Activated CD4-positive, CD25-positive, alpha-beta regulatory T cell (primary cell): ENCODE results near the gene AGPAT4.
"Not testable (repeated sequence)": the region's sequence is repeated elsewhere in the genome, so short reads cannot be mapped to it uniquely, and the experiment has no call there.

Experiments
- DNase-seq, 4 experiments: peaks; one replicate each; lab custom pipeline; 2025; lab: John Stamatoyannopoulos, UW

Gene AGPAT4

DNA sequence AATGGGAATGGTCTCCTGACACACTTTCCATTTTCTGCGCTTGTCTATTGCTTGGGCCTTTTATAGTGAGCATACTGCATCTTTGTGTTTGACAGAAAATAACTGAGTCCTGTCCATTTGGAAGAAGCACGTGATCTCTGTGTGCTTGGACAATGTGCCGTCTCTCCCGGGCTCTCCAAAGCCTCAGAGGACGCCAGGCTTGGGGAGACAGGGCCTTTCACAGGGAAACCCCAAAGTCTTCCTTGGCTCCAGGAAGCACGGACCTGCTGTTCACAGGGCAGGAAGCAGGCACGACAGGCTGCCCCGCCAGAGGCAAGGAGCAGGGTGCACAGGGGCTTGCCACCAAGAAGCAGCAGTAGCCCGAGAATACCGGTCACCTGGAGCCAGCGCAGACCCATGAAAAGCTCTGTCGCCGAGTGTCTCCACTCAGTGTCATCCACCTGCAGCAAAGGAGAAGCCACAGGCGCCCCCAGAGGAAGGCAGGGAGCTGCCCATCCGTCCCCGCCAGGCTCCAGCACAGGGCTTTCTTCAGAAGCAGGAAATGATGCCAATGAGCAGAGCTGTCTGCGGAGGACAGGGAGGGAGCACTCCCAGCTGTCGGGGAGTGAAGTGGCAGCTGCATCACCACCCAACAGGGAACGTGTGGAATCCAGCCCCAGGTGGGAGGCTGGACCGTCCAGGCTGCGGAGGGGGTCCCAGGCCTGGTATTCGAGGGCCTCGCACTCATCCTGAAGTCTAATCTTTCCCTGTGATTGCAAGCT, 135.1 kb downstream of the AGPAT4 start:
- DNase-seq = no peak

DNA sequence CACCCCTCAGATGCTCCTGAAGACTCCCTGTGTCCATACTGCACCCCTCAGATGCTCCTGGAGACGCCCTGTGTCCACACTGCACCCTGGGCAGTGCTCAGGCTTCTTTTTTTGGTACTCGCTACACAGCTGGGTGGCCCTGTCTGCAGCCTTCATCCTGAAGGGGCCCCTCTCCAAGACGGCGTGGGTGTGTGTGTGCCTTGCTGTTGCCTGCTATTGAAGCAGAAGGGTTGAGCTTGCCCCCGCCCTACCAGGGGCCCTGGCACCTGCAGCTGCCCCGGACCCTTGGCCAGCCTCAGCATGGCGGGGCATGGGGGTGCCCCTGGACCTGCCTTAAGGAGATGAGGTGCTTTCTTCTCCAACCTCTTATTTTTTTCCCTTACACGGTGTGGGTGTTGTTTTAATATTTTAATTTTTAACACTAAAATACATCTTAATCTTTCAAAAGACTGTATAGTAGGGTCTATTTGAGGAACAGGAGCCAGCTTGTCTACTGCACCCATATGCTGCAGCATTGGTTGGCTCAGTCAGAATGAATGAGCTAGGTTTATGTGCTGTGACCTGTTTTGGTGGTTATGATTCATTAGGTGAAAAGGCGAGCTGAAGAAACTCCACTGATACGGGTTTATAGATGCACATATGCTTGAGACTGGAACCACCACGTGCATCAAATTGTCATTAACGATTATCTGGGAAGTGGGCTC, 135.9 kb downstream of the AGPAT4 start:
- no peak for DNase-seq

DNA sequence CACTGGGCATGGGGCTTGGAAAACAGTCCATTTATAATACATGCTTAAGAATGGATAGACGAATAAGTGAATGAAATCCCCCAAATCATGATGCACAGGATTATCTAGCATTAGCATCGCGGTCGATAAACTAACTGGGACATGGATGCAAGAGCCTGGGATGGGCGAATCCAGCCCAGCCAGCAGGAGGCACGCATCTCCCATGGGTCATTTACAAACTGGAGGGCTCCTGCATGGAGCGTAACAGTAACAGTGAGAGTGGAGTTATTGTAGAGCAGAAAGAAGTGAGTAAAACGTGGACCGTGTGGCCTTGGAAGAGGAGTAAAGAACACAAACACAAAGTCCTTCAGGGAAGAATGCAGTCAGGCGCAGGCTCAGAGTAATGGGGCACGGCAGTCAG, 136.5 kb downstream of the AGPAT4 start:
- no peak for DNase-seq

DNA sequence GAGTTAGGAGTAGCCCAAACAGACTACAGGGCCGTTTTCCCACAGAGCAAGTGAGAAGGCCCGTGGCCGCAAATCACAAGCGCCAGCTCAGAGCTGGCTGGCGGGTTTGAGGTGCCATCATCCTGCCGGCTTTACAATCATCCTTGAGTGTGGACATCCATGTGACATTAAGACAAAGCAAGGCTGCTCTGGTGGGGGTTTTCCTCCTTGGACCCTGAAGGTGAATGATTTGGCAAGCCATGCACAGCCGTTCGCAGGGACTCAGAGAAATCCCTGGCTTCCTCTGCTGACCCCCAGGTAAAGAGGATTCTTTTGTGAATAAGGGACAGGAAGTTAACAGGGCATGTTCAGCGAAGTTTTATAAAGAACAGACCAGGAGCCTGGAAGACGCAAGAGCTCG, 137.2 kb downstream of the AGPAT4 start:
- DNase-seq = no peak

DNA sequence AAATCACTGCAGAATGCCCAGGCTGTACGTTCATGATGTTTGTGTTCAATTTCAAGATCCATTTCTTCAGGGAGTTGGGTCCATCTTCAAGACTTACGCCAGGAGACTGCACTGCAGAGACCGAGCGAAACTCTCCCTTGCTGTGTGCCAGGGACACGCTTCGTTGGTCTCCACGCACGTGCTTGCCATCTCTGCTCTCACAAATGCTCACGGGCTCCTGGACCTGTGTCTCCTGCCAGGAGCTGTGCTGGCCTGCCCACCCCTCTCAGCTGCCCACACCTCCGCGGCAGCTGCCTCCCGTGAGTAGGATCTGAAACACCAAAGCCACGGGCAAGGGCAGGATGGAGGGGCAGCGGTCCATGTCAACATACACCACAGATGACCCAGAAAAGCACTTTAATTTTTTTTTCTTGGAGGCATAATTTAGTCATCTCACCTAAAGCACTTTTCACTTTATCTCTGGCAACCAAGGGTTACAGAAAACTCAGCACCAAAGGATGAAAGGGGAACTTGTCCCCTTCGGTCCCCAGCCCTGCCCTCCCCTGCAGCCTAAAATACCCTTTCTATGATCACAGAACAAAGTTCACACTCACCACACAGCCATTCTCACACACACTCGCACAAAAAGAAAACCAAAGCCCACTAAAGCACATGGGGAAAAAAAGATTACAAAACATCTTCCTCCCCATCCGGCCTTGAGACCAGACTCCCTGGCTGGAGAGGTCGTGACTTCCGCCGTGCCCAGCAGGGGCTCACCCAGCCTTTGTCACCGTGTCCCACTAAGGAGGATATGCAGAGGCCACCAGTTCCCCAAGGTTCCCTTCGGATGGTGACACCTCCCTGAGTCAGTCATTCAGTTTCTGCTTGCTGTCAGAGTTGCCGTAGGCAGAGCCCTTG, 137.9 kb downstream of the AGPAT4 start:
- no peak for DNase-seq

DNA sequence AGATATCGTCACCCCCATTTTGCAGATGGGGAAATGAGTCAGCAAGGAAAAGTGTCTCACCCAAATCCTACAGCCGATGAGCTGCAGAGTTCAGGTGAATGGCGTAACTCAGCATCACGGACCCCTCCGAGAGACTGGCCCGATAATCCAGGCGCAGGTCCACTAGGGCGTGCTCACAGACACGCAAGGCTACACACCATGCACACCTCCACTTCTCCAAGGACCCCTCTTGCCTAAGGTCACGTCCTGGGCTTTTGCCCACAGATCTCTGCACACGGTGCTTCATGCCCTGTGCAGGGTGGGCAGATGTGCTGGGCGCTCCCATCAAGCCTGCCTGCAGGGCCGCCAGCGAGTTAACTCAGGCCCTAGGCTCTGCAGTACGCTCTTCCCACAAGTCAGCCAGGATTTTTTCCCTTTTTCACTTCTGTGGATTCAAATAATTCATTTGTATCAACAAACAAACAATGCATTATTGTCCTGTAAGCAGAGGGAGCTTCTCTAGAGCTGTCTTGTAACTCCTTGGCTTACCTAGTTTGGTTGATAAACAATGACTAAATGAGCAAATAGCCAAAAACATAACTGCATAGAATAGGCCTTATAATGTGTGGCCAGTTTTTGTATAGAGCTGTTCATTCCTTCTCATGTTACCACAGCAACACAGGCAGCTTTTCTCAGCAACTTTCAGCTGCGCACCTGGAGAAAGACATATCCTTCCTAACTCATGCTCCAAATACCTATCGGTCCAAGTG, 139.1 kb downstream of the AGPAT4 start:
- DNase-seq = no peak

DNA sequence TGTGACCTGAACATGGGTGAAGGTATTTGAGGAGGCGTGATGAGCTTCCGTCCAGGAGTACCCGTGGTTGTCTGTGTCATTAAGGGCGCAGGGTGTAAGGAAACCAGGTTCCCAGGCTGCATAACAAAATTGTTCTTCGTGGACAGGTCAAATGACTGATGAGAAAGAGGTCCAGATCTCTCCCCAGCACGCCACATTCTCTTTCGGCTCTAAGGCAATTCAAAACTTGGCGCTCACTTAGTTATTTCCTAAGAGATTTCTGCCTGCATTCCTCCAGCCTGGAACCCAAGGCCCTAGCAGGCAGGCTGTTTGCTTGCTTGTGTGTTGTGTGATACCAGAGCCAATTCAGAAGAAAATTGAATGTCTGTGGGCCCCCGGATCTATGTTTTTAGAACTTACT, 139.9 kb downstream of the AGPAT4 start:
- DNase-seq = no peak

DNA sequence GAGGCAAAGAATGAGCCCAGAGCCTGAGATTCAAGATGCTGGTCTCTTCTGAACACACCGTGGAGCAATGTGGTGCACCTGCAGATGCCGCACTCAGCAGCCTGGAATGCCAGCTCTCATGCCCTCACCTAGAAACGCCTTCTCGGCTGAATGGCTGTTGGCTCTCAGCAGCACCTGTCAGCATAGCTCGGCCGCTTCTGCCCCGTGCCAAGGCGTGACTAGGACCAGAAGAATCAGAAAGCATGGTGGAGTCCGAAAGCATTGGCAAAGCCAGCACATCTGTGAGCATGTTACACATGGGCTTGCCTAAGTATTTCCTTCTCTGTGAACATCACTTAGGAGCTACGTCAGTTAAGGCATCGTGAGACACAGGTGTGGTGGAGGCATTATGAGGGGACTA, 141.5 kb downstream of the AGPAT4 start:
- DNase-seq = no peak

DNA sequence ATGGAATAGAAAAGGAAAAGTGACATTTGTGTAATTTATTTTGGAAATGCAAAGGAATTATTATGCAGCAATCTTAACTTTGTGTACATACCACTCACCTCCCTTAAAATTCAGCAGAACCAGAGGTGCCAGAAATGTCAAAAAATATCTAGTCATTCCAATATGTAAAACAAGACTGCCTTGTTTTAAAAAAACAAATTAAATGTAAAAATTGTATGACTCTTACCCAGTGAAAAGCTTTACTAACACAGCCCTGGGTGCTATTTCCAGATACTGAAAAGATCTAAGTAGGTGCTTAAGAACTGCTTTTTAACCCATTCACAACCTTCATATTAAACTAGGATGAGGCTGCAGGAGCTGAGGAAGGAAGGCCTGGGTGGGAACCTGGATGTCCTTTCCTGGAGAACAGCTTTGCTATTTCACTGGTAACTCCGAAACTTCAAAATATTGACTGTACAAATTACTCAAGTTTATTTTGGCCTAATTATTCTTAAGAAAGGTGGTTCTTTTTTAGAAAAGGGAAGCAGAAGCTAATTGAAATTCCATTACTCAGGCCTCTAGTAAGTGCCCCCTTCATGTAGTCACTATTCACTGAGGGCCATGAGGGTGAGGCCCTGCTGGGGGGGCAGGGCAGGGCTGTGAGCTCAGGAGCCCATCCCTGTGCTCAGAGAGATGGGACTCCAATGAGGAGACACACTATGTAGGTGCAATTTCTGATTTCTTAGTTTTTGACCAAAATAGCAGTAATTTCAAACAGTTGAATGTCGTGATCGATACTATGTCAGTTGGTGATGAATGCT, 142.7 kb downstream of the AGPAT4 start:
- no peak for DNase-seq

DNA sequence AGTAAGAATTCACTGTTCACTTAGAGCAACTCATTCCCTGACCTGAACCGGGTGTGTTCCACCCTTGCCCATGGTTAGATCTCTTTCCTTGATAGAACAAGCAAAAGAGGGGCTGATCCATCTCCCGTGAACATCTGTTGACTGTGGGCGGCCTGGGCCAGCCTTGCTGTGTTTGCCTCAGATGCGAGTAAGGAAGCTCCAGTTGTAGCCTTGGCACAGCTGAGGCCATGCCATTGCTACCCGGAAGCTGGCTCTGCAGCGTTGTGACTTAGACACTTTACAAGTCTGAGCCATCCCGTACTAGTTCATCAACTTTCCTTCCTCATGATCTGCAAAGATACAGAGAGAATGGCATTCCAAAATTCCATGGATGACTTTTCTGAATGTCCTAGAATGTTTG, 143.3 kb downstream of the AGPAT4 start:
- DNase-seq = no peak

DNA sequence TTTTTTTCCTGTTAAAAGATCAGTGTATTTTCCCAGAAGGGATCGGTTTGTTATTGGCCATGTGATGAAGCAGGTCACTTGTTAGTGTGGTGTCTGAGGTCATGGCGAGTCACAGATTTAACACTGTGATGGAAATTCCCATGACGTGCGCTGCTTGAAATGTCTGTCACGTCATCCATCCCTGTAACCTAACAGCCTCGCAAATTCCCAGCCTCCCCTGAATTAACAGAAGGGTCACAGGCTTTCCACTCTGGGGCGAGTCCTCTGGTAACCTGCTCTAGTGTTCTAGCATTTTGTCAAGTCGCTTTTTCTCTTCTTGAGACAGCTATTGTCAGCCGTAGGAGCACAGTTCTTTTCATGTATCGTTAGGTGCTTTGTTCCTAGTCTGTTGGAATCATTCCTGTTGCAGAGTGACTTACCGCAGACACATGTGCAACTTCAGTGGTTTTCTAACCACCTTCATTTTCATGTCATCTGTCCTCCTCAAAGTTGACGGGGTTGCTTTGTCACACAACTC, 145.1 kb downstream of the AGPAT4 start:
- DNase-seq = no peak

DNA sequence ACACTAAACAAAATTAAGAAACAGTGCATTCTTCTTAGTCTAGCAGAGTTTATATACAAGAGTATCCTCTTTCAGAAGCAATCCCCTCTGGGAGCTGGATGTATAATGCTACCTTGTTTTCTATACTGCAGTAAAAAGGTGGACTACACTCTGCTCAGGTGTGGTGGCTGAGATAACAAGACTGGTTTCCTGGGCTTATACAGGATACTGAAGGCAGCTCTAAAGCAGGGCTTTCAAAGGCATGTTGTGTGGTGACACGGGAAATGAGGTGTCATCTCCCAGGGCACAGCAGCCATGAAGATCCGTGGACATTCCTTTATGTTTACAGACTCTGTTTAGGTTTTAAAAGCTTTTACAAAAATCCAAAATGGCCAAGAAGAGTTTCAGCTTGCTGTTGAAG, 145.6 kb downstream of the AGPAT4 start:
- no peak for DNase-seq

DNA sequence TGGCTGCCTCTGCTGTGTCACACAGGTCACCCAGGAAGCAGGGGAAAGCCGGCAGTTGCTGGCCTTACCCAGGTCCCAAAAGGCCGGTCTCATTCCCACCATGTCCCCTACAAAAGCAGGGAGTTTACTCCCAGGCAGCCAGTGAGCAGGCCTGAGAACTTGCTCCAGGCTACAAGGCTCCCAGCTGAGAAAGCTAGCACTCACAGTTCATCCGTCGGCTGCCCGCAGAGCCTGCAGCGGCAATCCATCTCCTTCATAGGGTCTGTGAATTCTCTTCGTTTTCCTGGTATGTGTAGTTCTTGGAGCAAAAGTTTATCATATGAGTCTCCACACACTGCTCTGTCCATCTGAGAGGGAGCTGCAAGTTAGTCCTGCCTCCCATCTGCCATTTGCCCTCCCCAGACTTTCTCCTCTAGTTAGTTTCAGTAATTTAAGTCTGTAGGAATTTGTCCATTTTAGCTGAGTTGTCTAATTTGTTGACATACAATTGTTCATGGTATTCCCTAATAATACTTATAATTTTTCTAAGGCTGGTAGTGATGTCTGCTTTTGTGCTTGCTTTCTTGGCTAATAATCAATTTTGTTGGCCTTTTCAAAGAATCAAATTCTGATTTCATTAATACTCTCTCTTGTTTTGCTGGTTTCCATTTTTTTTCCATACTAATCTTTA, 146.7 kb downstream of the AGPAT4 start:
- DNase-seq = no peak

DNA sequence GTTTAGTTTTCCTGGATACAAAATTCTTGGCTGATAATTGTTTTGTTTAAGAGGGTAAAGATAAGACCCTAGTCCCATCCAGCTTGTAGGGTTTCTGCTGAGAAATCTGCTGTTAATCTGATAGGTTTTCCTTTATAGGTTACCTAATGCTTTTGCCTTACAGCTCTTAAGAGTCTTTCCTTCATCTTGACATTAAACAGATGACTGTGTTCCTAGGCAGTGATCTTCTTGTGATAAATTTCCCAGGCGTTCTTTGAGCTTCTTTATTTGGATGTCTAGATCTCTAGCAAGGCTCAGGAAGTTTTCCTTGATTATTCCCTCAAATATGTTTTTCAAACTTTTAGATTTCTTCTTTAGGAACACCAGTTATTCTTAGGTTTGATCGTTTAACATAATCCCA, 148.3 kb downstream of the AGPAT4 start:
- no peak for DNase-seq

DNA sequence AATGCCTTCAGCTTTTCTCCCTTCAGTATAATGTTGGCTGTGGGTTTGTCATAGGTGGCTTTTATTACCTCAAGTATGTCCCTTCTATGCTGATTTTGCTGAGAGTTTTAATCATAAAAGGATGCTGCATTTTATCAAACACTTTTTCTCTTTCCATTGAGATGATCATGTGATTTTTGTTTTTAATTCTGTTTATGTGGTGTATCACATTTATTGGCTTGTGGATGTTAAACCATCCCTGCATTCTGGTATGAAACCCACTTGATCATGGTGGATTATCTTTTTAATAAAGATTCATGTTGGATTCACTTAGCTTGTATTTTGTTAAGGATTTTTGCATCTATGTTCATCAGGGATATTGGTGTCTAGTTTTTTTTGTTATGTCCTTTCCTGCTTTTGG, 150.5 kb downstream of the AGPAT4 start:
- not testable (repeated sequence) for DNase-seq

DNA sequence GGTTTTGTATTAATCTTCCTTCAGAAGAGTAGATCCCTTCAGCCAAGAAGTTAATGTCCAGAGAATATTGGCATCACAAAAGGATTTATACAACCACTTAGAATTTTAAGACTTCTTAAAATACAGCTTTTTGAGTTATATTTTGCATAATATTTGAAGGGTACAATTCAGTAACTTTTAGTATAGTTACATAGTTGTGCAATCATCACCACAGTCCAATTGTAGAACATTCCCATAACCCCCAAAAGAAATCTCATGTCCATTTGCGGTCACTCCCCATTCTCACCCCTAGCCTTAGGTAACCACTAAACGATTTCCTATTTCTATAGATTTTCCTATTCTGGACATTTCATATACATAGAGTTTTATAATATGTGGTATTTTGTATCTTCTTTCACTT, 155.9 kb downstream of the AGPAT4 start:
- DNase-seq = no peak

DNA sequence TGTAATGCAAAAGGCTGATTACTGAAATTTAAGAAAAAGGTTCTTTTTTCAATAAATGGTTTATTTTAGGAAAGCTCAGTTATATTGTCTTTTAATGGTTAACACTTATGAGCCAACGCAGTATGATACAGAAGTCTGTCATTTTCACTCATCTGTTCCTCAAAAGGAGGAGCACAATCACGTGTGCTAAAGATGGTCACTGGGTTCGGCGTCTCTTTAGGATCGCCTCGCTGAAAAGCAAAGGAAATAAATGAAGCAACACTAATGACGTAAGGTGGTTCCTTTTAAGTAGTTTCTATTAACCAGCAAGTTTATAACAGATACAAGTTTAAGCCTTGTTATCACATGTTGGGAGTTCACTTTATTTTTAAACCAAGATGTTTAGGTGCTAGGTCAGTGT, 156.6 kb downstream of the AGPAT4 start:
- no peak for DNase-seq

DNA sequence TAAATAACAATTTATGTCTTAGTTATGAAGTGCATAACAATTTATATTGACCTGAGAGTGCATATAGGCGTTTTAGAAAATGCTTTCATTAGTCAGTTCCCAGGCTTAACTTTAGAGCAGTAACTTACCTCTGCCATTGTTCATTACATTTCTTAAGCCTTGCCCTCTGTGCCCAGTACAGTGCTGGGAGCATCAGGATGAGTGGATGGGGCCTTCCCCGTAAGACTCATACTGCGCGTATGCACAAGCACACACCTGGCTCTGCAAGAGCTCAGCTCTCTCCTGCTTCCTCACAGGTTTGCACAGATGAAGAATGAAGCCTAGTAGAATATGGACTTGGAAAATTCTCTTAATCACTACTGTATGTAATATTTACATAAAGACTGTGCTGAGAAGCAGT, 157.3 kb downstream of the AGPAT4 start:
- DNase-seq = no peak

DNA sequence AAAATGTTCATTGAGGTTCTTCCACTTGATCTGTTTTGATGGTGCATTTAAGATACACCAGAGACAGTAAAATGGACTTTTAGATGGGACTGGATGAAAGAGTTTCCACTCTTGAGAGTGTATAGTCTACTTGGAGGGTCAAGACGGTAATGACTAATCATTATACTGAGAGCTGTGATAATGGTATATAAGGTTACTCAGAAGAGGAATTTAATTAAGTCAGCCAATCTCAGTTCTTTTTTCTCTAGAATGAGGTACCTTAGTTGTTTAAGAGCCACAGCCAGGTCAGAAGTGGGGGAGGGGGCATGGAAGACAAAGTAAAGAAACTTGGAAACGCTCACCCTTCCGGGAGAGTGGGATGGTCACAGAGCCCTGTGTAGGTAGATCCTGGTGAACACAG, 158.4 kb downstream of the AGPAT4 start:
- no peak for DNase-seq

DNA sequence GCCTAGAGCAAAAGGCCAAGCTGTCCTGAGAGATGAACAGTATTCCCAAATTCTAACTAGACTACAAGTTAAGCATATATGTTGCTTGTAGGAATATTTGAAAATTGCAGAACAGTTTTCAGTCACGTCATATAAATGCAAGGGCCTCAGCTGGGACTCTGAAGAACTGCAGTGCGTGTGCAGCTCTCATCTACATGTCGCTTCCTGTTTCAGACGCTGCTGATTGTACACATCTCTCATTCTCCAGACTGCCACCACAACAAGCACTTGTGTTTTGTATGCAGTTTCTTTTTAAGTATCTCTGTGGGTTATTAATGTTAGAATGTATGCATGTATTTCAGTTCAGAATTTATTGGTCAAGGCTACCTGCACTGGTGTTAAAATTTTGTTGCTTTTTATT, 162.6 kb downstream of the AGPAT4 start:
- no peak for DNase-seq
